Neutrophil (primary cell): ENCODE results near the gene BEX2.
A peak's percentile ranks its signal among the peaks of the same experiment; 100 is the strongest.
"Not testable (repeated sequence)": the region's sequence is repeated elsewhere in the genome, so short reads cannot be mapped to it uniquely, and the experiment has no call there.

Source experiments
- H3K27ac ChIP-seq: fragments of 200-600 bp; sonication (generic); 2 replicates; pipeline ENCODE4 v1.5.1; 2016; ENCODE audit warnings: mild to moderate bottlenecking, moderate library complexity
- H3K27me3 ChIP-seq: fragments of 200-600 bp; sonication (generic); 2 replicates; pipeline ENCODE4 v1.6.0; 2016; ENCODE audit warnings: mild to moderate bottlenecking
- H3K36me3 ChIP-seq: fragments of 200-600 bp; sonication (generic); 2 replicates; pipeline ENCODE4 v1.5.1; 2017
- H3K4me1 ChIP-seq, 2 experiments: fragments of 200-600 bp in 1 of 2; sonication (generic) in 1 of 2; 1 replicate in 1 of 2; 2 replicates in 1 of 2; pipeline versions ENCODE4 v1.5.1 to v1.6.1; 2013 to 2016; ENCODE audit warnings: low read depth in 1 of 2, low read length in 1 of 2, mild to moderate bottlenecking in 1 of 2, moderate library complexity in 1 of 2; ENCODE audit not compliant: control insufficient read depth in 1 of 2, insufficient read depth in 1 of 2
- H3K4me3 ChIP-seq, 2 experiments: fragments of 200-600 bp in 1 of 2; sonication (generic) in 1 of 2; 1 replicate in 1 of 2; 2 replicates in 1 of 2; pipeline ENCODE4 v1.5.1; 2013 to 2016; ENCODE audit warnings: low read depth in 1 of 2, low read length in 1 of 2, mild to moderate bottlenecking in 1 of 2, moderate library complexity in 1 of 2
- H3K9me3 ChIP-seq: fragments of 200-600 bp; sonication (generic); 2 replicates; pipeline ENCODE4 v1.5.1; 2016
- TF ChIP-seq, protein P1 (sequence below): fragments of 200-600 bp; sonication (generic); IDR thresholded peaks from 2 replicates; pipeline ENCODE4 v1.5.1; 2016; ENCODE audit warnings: antibody characterized with exemption

BEX2 gene

DNA sequence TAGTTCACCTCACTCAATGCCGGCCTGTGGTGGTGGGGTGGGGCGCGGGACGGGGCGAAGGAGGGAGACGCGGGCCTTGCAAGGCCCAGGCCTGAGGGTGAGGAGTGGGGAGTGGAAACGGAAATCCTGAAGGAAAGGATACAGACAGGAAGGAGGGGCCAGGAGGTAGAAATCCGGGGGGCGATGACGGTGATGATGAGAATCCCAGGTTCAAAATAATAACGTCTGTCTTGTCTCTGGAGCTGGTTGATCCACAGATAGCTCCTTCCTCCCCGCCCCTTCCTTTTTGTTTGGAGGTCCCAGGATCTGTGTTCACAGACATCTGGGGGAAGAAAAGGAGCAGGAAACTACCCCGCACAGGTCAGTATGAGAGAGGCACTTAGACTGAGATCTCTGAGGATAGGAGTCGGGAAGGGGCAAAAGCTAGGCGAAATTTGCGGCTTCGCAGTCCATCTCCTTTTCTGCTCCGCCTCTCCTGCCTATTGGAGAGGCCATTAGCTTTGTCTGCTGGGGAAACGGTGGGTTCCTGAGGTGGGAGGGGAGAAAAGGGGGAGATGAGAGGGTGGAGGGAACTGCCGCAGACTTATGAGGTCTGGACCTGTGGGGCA is 20.0 kb upstream of the BEX2 start:
- TF ChIP-seq, protein P1, sequence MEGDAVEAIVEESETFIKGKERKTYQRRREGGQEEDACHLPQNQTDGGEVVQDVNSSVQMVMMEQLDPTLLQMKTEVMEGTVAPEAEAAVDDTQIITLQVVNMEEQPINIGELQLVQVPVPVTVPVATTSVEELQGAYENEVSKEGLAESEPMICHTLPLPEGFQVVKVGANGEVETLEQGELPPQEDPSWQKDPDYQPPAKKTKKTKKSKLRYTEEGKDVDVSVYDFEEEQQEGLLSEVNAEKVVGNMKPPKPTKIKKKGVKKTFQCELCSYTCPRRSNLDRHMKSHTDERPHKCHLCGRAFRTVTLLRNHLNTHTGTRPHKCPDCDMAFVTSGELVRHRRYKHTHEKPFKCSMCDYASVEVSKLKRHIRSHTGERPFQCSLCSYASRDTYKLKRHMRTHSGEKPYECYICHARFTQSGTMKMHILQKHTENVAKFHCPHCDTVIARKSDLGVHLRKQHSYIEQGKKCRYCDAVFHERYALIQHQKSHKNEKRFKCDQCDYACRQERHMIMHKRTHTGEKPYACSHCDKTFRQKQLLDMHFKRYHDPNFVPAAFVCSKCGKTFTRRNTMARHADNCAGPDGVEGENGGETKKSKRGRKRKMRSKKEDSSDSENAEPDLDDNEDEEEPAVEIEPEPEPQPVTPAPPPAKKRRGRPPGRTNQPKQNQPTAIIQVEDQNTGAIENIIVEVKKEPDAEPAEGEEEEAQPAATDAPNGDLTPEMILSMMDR = no peak
- Histone ChIP-seq H3K9me3 (no peaks in the 10 kb centered on the region), H3K36me3 (no peaks in the 10 kb centered on the region), H3K27ac (no peak overlapping the region), H3K4me1 (no peaks in the 10 kb centered on the region), H3K4me3 (no peak overlapping the region), H3K27me3 (peaks cover 36% of the 10 kb centered on the region)

DNA sequence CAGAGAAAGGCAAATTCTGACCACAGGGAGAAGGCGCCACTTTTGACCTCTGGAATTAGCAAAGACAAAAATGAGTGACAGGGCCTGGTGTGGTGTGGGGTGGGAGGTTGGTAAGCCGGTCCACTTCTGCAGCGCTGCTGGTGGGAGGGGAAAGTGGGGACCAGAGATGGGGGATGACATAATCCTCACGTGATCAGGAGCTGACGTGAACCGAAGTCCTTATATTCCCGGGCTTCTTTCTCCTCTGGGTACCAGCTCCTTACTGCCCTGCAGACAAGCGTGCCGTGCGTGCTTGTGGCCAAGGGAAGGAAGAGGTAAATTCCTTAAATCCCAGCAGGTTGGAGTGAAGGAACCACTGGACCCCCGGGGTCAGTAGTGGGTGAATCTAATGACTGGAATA is 19.2 kb upstream of the BEX2 start, which contains the start of gene TCEAL7:
TSS of gene TCEAL7 (plus strand) at position 249 of the 400 bp plus-strand sequence. CDS start 1,165 bp downstream, outside the sequence.
- TF ChIP-seq, protein P1 = no peak
- Histone ChIP-seq H3K27ac (no peak within 1 kb of the TSS), H3K9me3 (no peaks in the 10 kb centered on the region), H3K36me3 (no peaks in the 10 kb centered on the region), H3K4me3 (no peak within 1 kb of the TSS), H3K4me1 (no peaks in the 10 kb centered on the region), H3K27me3 (peaks cover 36% of the 10 kb centered on the region)

DNA sequence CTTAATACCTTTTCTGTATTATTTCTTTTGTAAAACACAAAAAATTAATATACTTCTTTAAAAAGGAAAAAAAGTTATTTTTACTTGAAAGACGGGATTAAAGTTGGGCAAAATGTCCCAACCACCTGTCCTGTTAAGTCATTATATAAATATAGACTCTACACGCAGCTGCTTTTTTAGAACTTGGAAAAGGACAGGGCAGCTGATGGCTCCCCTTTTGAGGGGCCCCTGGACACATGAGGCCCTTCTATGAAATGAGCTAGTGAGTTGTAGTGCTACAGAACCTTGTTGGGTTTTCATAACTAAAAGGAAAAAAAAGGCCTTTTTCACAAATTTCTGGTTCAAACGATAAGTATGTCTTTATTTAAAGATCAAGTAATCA is 600 bp upstream of the BEX2 start:
- Histone ChIP-seq H3K36me3 (no peaks in the 10 kb centered on the region), H3K27ac (no peak overlapping the region), H3K4me1 (peaks cover 0 to 4% of the 10 kb centered on the region in 2 experiments), H3K4me3 (no peak overlapping the region), H3K9me3 (no peaks in the 10 kb centered on the region), H3K27me3 (peaks cover 43% of the 10 kb centered on the region)
- TF ChIP-seq, protein P1 = no peak

DNA sequence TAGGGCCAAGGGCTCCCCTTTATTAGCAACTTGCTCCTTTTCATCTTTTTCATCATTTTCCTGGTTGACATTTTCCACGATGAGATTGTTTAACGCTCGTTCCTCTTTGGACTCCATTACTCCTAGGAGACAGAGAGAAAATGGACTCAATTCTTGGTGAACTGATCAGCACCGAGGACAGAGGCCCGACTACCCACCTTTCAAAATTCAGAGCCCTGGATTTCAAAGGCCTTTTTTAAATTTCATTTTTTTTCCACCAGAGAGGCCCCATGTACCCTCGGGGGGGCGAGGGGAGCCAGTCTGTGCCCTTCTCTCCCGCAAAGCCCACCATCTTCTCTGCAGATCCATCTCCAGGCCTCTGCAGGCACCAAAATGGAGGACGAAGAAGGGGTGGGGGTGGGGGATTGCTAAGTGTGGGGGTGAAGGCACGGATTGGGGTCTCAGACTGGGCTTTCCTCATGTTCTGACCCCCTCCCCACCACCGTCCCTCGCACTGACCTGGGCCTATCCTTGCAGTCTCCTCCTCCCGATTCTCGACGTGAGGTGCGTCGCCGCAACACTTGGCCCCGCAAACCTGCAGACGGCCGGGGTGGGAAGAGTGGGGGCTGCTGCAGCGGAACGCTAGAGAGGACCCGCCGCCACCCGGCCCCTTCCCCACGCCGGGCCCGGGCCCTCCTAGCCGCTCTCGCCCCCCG is 783 bp downstream of the BEX2 start:
- TF ChIP-seq, protein P1 = no peak

DNA sequence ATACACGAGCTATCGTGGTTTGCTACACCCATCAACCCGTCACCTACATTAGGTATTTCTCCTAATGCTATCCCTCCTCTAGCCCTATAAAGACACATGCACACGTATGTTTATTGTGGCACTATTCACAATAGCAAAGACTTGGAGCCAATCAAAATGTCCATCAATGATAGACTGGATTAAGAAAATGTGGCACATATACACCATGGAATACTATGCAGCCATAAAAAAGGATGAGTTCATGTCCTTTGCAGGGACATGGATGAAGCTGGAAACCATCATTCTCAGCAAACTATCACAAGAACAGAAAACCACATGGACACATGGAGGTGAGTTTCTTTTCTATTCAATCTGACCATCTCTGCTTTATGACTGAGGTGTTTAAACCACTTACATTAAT is 5.1 kb downstream of the BEX2 start:
- not testable (repeated sequence) for H3K9me3 ChIP-seq, H3K4me1 ChIP-seq, H3K27ac ChIP-seq, H3K36me3 ChIP-seq, H3K4me3 ChIP-seq
- H3K27me3 ChIP-seq = peaks cover 25% of the 10 kb centered on the region

More for the DNA sequence above, 783 bp downstream of the BEX2 start:
- Histone ChIP-seq H3K4me3 (peak overlapping the region in 1 of 2 experiments; percentile 40), H3K27me3 (peaks cover 43% of the 10 kb centered on the region), H3K36me3 (no peaks in the 10 kb centered on the region), H3K4me1 (peaks cover 0 to 4% of the 10 kb centered on the region in 2 experiments), H3K27ac (no peak overlapping the region), H3K9me3 (no peaks in the 10 kb centered on the region)

DNA sequence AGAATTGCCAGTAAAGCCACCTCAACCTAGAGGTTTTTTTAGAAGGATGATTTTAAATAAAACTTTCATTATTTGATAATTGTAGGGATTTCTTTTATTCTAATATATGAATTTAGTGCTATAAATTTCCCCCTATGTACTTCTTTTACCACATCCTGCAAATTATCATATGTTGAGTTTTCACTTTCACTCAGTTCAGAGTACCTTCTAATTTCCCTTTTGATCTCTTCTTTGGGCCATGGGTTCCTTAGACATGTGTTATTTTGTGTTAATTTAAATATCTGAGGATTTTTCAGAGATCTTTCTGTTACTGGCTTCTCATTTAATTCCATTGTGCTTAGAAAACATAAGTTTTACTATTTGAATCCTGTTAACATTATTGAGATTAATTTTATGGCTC is 6.1 kb downstream of the BEX2 start:
- Histone ChIP-seq H3K27ac (no peak overlapping the region), H3K4me1 (no peaks in the 10 kb centered on the region), H3K36me3 (no peaks in the 10 kb centered on the region), H3K27me3 (peaks cover 15% of the 10 kb centered on the region), H3K9me3 (no peaks in the 10 kb centered on the region), H3K4me3 (no peak overlapping the region)
- TF ChIP-seq, protein P1 = no peak
